Pancreas (tissue), 10 donors: ENCODE data around the gene CSNK1A1. TPM values are rescaled to one million over a fixed set of nuclear protein-coding genes. Genes with fewer than 3 reads are reported as not detected.

Source experiments
- ATAC-seq, 4 donors: fragments of 200-7000 bp; cut with Tn5 transposase; one replicate each; pipeline versions ENCODE4 v1.8.0 to v1.9.1; 2020; ENCODE audit warnings: mild to moderate bottlenecking in 4 of 4, moderate library complexity in 4 of 4
- DNase-seq, 6 donors: peaks; one replicate each; pipeline ENCODE4 v3.0.0-alpha.2; 2020
- FAIRE-seq: peaks from 2 replicates; lab custom pipeline; 2012; peaks lifted over from hg19 to GRCh38; lab: Jason Lieb, UNC
- H3K27ac ChIP-seq, 4 donors: fragments of 200-600 bp; sonication (generic); 1 replicate in 3 of 4; 2 replicates in 1 of 4; pipeline versions ENCODE4 v1.5.0 to v1.8.0; 2020
- H3K27me3 ChIP-seq, 4 donors: fragments of 200-600 bp; one replicate each; pipeline ENCODE4 v1.8.0; 2021
- H3K36me3 ChIP-seq, 3 donors: fragments of 200-600 bp; sonication (generic) in 1 of 3; one replicate each; pipeline versions ENCODE4 v1.5.0 to v1.8.0; 2020 to 2021
- H3K4me1 ChIP-seq, 3 donors: fragments of 200-600 bp; one replicate each; pipeline ENCODE4 v1.8.0; 2021
- H3K4me3 ChIP-seq, 4 donors: fragments of 200-600 bp; sonication (generic) in 2 of 4; one replicate each; pipeline versions ENCODE4 v1.5.0 to v1.8.0; 2020 to 2021
- H3K9me3 ChIP-seq, 4 donors: fragments of 200-600 bp; one replicate each; pipeline ENCODE4 v1.8.0; 2021
- CTCF ChIP-seq, 4 donors: fragments of 200-600 bp; sonication (generic) in 3 of 4; IDR thresholded peaks; one replicate each; pipeline versions ENCODE4 v1.5.0 to v1.8.0; 2021; ENCODE audit warnings: antibody characterized with exemption in 4 of 4
- WGBS, 2 donors: extraction: QIAGEN DNeasy Blood & Tissue Kit; methylation state at CpG; one replicate each; pipeline ENCODE4 v1.1.7; 2013; 5-methylcytosine and 5-hydroxymethylcytosine counted together
- intact Hi-C, 3 donors: fragments of 100-400 bp; cut with DNase I; formaldehyde crosslinking; loops; one replicate each; pipeline versions ENCODE4 v1.11.1 to v1.14.2; 2022
- polyA plus RNA-seq, 2 donors: library from polyadenylated mRNA; stranded (reverse); fragments of 200-250 nt; gene quantifications; one replicate each; pipeline ENCODE4 v1.2.3, GENCODE V29; 2013
- total RNA-seq, 6 donors: library from RNA; stranded (reverse); fragmentation: NEBNext Ultra II Directional in 4 of 6; extraction: Animal tissue kit (Norgen Biotek cat#: 25700) in 4 of 6; gene quantifications; one replicate each; pipeline versions ENCODE4 v1.2.1 to v1.2.4, GENCODE V29; 2021 to 2023
- donor health status: healthy with polysubstance abuse.
- donor health status: DM: no; HTN: no; CAD: no; lungs with moderate emphysema.
- donor health status: DM: no; HTN: no; CAD: no.
- donor health status: control.
- donor health status: control.
- donor health status: Bipolar disorder and iron deficiency.
- donor health status: DM: yes; HTN: yes; CAD: no.
- donor health status: DM: no; HTN: no; CAD: no.
- donor health status: DM: no; HTN: no; CAD: no.
- donor health status: DM: yes; HTN: yes; CAD: no.

The CSNK1A1 gene
- total and polyA plus RNA-seq, 8 donors: 23.0 to 98.1 (median 74.1) TPM

GRCh38 chr5:149472399-149472798 lies 78.8 kb downstream of the CSNK1A1 start:
- DNase-seq (no peak), FAIRE-seq (no peak), ATAC-seq (no peak)
- intact Hi-C loops: no loop called here
- TF ChIP-seq CTCF (IDR thresholded peaks at IDR 0.05): no peak
- no peaks in the 10 kb centered on the region for H3K9me3 ChIP-seq
- WGBS, 2 donors: 93 to 98% methylated on average over 7 of the region's 7 CpGs
- no peaks in the 10 kb centered on the region for H3K36me3 ChIP-seq
- no peaks in the 10 kb centered on the region for H3K27me3 ChIP-seq
- H3K4me1 ChIP-seq: peaks cover 0 to 9% (median 0%) of the 10 kb centered on the region in 3 donors
- H3K27ac ChIP-seq: peak overlapping the region in 1 of 4 donors; percentile 52
- H3K4me3 ChIP-seq: no peak overlapping the region

- FAIRE-seq: peak; percentile 26
- ATAC-seq: peak in 3 of 4 donors; percentile 83 to 85 (median 85)
- Histone ChIP-seq H3K4me1 (peaks cover 0 to 9% (median 0%) of the 10 kb centered on the region in 3 donors), H3K36me3 (no peaks in the 10 kb centered on the region), H3K27me3 (no peaks in the 10 kb centered on the region), H3K4me3 (no peak overlapping the region), H3K9me3 (no peaks in the 10 kb centered on the region), H3K27ac (peak overlapping the region in 1 of 4 donors; percentile 52)
- 49 to 62% methylated on average over 15 of the region's 15 CpGs for WGBS, 2 donors
- DNase-seq: peak in 2 of 6 donors; percentile 65 to 67
- intact Hi-C loops: no loop called here
- TF ChIP-seq CTCF (IDR thresholded peaks at IDR 0.05): no peak
These were observed 79.6 kb downstream of the CSNK1A1 start for GRCh38 chr5:149471406-149472183.

- intact Hi-C loops: no loop called here
- ATAC-seq: no peak
- DNase-seq: no peak
- no peaks in the 10 kb centered on the region for H3K9me3 ChIP-seq
- no peak for TF ChIP-seq CTCF (IDR thresholded peaks at IDR 0.05)
- H3K4me1 ChIP-seq: peaks cover 0 to 9% (median 0%) of the 10 kb centered on the region in 3 donors
- H3K36me3 ChIP-seq: no peaks in the 10 kb centered on the region
- H3K27me3 ChIP-seq: no peaks in the 10 kb centered on the region
- 86 to 91% methylated on average over 6 of the region's 6 CpGs for WGBS, 2 donors
- no peak overlapping the region for H3K4me3 ChIP-seq
- no peak for FAIRE-seq
- no peak overlapping the region for H3K27ac ChIP-seq
These were observed 80.3 kb downstream of the CSNK1A1 start for GRCh38 chr5:149470942-149471341.

GRCh38 chr5:149466457-149466972 lies 84.7 kb downstream of the CSNK1A1 start:
- H3K9me3 ChIP-seq: no peaks in the 10 kb centered on the region
- peaks cover 0 to 8% (median 0%) of the 10 kb centered on the region in 3 donors for H3K4me1 ChIP-seq
- no peaks in the 10 kb centered on the region for H3K36me3 ChIP-seq
- no peak for TF ChIP-seq CTCF (IDR thresholded peaks at IDR 0.05)
- H3K27me3 ChIP-seq: no peaks in the 10 kb centered on the region
- intact Hi-C loops: no loop called here
- ATAC-seq: peak in 2 of 4 donors; percentile 15 to 45
- no peak for FAIRE-seq
- 65 to 71% methylated on average over 17 of the region's 17 CpGs for WGBS, 2 donors
- DNase-seq: no peak
- H3K27ac ChIP-seq: no peak overlapping the region
- no peak overlapping the region for H3K4me3 ChIP-seq
